Measurements from ENCODE around the gene MAGEB17. TPM values are rescaled to one million over a fixed set of nuclear protein-coding genes. Genes with fewer than 3 reads are reported as not detected.

The MAGEB17 gene
- polyA plus RNA-seq, 1 donor from 2014 or later = 0.17 TPM

DNA sequence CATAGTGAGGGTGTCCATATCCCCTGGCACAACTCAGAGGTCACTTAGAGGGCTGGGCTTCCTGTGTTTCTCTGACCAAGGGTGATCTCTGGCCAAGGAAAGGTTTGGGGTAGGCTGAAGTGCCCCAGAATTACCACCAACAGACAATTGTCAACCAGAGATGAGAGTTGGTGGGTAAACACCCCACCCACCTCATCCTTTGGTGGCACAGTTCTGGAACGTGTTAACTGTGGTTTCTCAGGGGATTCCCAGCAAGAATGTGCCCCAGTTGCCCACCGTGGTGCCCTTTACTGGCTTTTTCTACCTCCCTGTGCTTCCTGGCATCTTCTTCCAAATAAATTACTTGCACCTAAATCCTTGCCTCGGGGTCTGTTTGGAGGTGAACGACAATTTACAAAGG lies 26.8 kb upstream of the MAGEB17 start:
- Histone ChIP-seq H3K27ac (ENCODE audit: low read length) (no peak overlapping the region), H3K27me3 (ENCODE audit: insufficient read depth, low read depth, low read length) (no peaks in the 10 kb centered on the region), H4K20me1 (ENCODE audit: insufficient read depth) (no peaks in the 10 kb centered on the region), H3F3A (ENCODE audit: insufficient read depth, low read length, poor library complexity, severe bottlenecking) (no peaks in the 10 kb centered on the region), H3K4me3 (ENCODE audit: low read length) (no peak overlapping the region), H3K9ac (ENCODE audit: low read length) (no peak overlapping the region), H3K79me2 (replicated peaks; ENCODE audit: insufficient read depth, low read length) (no peaks in the 10 kb centered on the region), H3K4me2 (ENCODE audit: low read length) (no peak overlapping the region), H3K9me3 (ENCODE audit: low read length) (no peaks in the 10 kb centered on the region), H3K9me2 (ENCODE audit: insufficient read depth, low read length) (no peaks in the 10 kb centered on the region), H3K36me3 (ENCODE audit: insufficient read depth, low read length) (no peaks in the 10 kb centered on the region), H2AFZ (ENCODE audit: low read depth, low read length) (no peak overlapping the region)
- TF ChIP-seq MXI1 (conservative IDR thresholded peaks at IDR 0.05; ENCODE audit: poor library complexity, severe bottlenecking) = no peak
- no peak for TF ChIP-seq EP300 (conservative IDR thresholded peaks at IDR 0.05; ENCODE audit: poor library complexity, severe bottlenecking)
- no peak for TF ChIP-seq EZH2 (IDR thresholded peaks at IDR 0.05; ENCODE audit: borderline replicate concordance, insufficient read depth, low read length, poor library complexity, severe bottlenecking)
- TF ChIP-seq CTCF (IDR thresholded peaks at IDR 0.05; ENCODE audit: poor library complexity, severe bottlenecking) = no peak
- TF ChIP-seq TAF1 (IDR thresholded peaks at IDR 0.05; ENCODE audit: low read depth) = no peak
- TF ChIP-seq REST (IDR thresholded peaks at IDR 0.05; ENCODE audit: borderline replicate concordance) = no peak
- TF ChIP-seq RAD21 (conservative IDR thresholded peaks at IDR 0.05) = no peak
- no peak for TF ChIP-seq SMC3 (conservative IDR thresholded peaks at IDR 0.05; ENCODE audit: poor library complexity)
- TF ChIP-seq POLR2AphosphoS5 (IDR thresholded peaks at IDR 0.05) = no peak

DNA sequence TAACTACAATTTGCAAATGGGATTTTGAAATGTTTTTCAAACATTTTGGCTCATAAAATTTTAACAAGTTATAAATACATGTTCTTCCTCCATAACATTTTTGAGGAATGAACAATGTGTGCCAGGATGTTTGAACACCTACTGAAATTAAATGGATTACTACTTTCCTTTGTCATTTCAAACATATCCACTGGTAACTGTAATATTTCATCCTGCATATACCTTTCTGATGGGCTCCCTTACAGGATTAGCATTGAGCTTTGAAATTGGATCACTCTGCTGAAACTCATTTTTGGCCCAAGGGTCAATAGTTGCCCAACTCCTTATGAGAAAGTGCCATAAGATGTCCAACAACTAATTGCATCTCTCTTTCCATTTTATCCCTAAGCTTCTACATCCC lies 26.3 kb upstream of the MAGEB17 start:
- Histone ChIP-seq H3K9me2 (ENCODE audit: insufficient read depth, low read length) (no peaks in the 10 kb centered on the region), H3K79me2 (replicated peaks; ENCODE audit: insufficient read depth, low read length) (no peaks in the 10 kb centered on the region), H3K27ac (ENCODE audit: low read length) (no peak overlapping the region), H4K20me1 (ENCODE audit: insufficient read depth) (no peaks in the 10 kb centered on the region), H3K27me3 (ENCODE audit: insufficient read depth, low read depth, low read length) (no peaks in the 10 kb centered on the region), H3K4me2 (ENCODE audit: low read length) (no peak overlapping the region), H3K36me3 (ENCODE audit: insufficient read depth, low read length) (no peaks in the 10 kb centered on the region), H2AFZ (ENCODE audit: low read depth, low read length) (no peak overlapping the region), H3K9ac (ENCODE audit: low read length) (no peak overlapping the region), H3K4me3 (ENCODE audit: low read length) (no peak overlapping the region), H3K9me3 (ENCODE audit: low read length) (no peaks in the 10 kb centered on the region), H3F3A (ENCODE audit: insufficient read depth, low read length, poor library complexity, severe bottlenecking) (no peaks in the 10 kb centered on the region)
- TF ChIP-seq REST (IDR thresholded peaks at IDR 0.05; ENCODE audit: borderline replicate concordance) = no peak
- no peak for TF ChIP-seq MXI1 (conservative IDR thresholded peaks at IDR 0.05; ENCODE audit: poor library complexity, severe bottlenecking)
- TF ChIP-seq TAF1 (IDR thresholded peaks at IDR 0.05; ENCODE audit: low read depth) = no peak
- TF ChIP-seq EP300 (conservative IDR thresholded peaks at IDR 0.05; ENCODE audit: poor library complexity, severe bottlenecking) = no peak
- TF ChIP-seq POLR2AphosphoS5 (IDR thresholded peaks at IDR 0.05) = no peak
- TF ChIP-seq SMC3 (conservative IDR thresholded peaks at IDR 0.05; ENCODE audit: poor library complexity) = no peak
- no peak for TF ChIP-seq EZH2 (IDR thresholded peaks at IDR 0.05; ENCODE audit: borderline replicate concordance, insufficient read depth, low read length, poor library complexity, severe bottlenecking)
- TF ChIP-seq CTCF (IDR thresholded peaks at IDR 0.05; ENCODE audit: poor library complexity, severe bottlenecking) = no peak
- no peak for TF ChIP-seq RAD21 (conservative IDR thresholded peaks at IDR 0.05)
